Neural crest cell (in vitro differentiated cells): ENCODE measurements around the gene TPGS1. TPM values are rescaled to one million over a fixed set of nuclear protein-coding genes. Genes with fewer than 3 reads are reported as not detected.

ENCODE experiments used
- DNase-seq: peaks from one replicate; pipeline ENCODE4 v3.0.0; 2021; ENCODE audit warnings: low read depth, mixed read lengths, low spot score
- H3K27ac Mint-ChIP-seq: one replicate; pipeline ENCODE4 v1.8.0; 2021; ENCODE audit warnings: mild to moderate bottlenecking, mixed read lengths; ENCODE audit not compliant: unreplicated experiment
- H3K27me3 Mint-ChIP-seq: 2 replicates; pipeline ENCODE4 v1.8.0; 2021; ENCODE audit warnings: low read depth, mild to moderate bottlenecking, mixed read lengths
- H3K36me3 Mint-ChIP-seq: 2 replicates; pipeline ENCODE4 v1.8.0; 2021; ENCODE audit warnings: low read depth, mild to moderate bottlenecking, mixed read lengths
- H3K4me1 Mint-ChIP-seq: 2 replicates; pipeline ENCODE4 v1.8.0; 2021; ENCODE audit warnings: mixed read lengths
- H3K4me3 Mint-ChIP-seq: one replicate; pipeline ENCODE4 v1.8.0; 2021; ENCODE audit warnings: mild to moderate bottlenecking, mixed read lengths
- H3K9me3 Mint-ChIP-seq: 2 replicates; pipeline ENCODE4 v1.8.0; 2021; ENCODE audit warnings: mixed read lengths
- total RNA-seq: library from RNA; stranded (reverse); gene quantifications from 2 replicates; pipeline ENCODE4 v1.2.1, GENCODE V29; 2021
- TF ChIP-seq, protein P1 (sequence below): fragments of 200-600 bp; sonication (generic); conservative IDR thresholded peaks from 2 replicates; pipeline ENCODE4 v1.5.0; 2021; ENCODE audit warnings: antibody characterized with exemption, mild to moderate bottlenecking

TPGS1 gene
- total RNA-seq, 1 donor from 2014 or later = 22.3 TPM

DNA sequence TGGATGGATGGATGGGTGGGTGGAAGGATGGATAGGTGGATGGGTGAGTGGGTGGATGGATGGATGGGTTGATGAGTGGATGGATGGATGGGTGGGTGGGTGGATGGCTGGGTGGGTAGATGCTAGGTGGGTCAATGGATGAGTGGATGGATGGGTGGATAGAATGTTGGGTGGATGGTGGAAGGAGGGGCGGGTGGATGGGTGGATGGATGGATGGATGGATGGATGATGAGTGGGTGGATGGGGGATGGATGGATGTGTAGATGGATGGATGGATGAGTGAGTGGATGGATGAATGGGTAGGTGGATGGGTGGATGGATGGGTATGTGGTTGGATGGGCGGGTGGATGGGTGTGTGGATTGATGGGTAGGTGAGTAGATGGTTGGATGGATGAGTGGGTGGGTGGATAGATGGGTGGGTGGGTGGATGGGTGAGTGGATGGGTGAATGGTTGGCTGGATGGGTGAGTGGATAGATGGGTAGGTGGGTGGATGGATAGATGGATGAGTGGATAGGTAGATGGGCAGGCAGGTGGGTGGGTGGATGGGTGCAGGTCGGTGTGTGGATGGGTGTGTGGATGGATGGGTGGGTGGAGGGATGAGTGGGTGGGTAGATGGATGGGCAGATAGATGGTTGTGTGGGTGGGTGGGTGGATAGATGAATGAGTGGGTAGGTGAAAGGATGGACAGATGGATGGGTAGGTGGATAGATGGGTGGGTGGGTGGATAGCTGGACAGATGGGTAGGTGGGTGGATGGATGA, 42.1 kb upstream of the TPGS1 start:
- TF ChIP-seq, protein P1, sequence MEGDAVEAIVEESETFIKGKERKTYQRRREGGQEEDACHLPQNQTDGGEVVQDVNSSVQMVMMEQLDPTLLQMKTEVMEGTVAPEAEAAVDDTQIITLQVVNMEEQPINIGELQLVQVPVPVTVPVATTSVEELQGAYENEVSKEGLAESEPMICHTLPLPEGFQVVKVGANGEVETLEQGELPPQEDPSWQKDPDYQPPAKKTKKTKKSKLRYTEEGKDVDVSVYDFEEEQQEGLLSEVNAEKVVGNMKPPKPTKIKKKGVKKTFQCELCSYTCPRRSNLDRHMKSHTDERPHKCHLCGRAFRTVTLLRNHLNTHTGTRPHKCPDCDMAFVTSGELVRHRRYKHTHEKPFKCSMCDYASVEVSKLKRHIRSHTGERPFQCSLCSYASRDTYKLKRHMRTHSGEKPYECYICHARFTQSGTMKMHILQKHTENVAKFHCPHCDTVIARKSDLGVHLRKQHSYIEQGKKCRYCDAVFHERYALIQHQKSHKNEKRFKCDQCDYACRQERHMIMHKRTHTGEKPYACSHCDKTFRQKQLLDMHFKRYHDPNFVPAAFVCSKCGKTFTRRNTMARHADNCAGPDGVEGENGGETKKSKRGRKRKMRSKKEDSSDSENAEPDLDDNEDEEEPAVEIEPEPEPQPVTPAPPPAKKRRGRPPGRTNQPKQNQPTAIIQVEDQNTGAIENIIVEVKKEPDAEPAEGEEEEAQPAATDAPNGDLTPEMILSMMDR = no peak
- DNase-seq = no peak
- no peaks in the 10 kb centered on the region for H3K4me1 Mint-ChIP-seq
- H3K9me3 Mint-ChIP-seq = peaks cover 2% of the 10 kb centered on the region
- H3K4me3 Mint-ChIP-seq = no peak overlapping the region
- H3K36me3 Mint-ChIP-seq = no peaks in the 10 kb centered on the region
- peaks cover 13% of the 10 kb centered on the region for H3K27me3 Mint-ChIP-seq
- H3K27ac Mint-ChIP-seq = no peak overlapping the region

DNA sequence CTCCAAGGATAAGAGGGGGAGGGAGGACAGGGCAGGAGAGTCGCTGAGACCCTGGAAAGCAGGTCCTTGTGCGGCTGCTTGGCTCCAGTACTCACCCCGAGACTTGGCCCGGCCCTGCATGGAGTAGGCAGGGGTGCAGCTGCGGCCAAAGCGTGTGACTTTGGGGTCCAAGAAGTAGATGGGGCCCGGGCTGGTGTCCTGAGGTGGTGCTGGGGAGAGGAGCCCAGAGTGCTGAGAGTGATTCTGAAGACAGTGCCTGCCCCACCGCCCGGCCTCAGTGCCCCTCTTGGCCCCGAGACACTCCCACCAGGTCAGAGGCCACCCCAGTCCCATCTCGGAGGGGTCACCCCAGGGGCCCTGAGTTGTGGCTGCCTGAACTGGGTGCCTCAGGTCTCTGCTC, 39.7 kb upstream of the TPGS1 start:
- H3K27ac Mint-ChIP-seq = no peak overlapping the region
- DNase-seq = no peak
- H3K36me3 Mint-ChIP-seq = no peaks in the 10 kb centered on the region
- no peaks in the 10 kb centered on the region for H3K4me1 Mint-ChIP-seq
- peak overlapping the region; percentile 27 for H3K4me3 Mint-ChIP-seq
- peaks cover 3% of the 10 kb centered on the region for H3K27me3 Mint-ChIP-seq
- H3K9me3 Mint-ChIP-seq = peaks cover 2% of the 10 kb centered on the region
- TF ChIP-seq, protein P1 = no peak

DNA sequence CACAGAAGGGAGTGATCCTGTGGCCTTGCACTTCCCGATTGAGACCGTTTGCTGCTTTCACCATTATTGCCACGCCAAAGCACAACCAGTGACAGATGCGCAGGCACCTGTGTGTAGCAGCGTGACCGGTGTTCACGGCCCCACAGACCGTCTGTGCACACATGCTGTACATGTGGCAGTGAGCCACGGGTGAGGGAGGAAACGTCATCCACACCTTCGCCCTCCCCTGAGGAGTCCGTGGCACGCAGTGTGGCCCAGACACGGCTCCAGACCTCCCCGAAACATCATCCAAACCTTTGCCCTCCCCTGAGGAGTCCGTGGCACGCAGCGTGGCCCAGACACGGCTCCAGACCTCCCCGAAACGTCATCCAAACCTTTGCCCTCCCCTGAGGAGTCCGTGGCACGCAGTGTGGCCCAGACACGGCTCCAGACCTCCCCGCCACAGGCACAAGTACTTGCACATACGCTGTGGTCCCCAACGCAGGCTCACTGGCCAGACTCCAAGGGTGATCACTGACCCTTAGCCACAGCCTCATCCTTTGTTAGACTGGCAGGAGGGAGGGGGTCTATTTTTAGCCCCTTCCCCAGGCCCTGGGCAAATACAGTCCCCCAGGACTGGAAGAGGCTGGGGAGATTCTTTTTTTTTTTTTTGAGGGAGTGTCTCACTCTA, 38.6 kb upstream of the TPGS1 start:
- H3K9me3 Mint-ChIP-seq = peaks cover 2% of the 10 kb centered on the region
- no peak for DNase-seq
- H3K36me3 Mint-ChIP-seq = no peaks in the 10 kb centered on the region

DNA sequence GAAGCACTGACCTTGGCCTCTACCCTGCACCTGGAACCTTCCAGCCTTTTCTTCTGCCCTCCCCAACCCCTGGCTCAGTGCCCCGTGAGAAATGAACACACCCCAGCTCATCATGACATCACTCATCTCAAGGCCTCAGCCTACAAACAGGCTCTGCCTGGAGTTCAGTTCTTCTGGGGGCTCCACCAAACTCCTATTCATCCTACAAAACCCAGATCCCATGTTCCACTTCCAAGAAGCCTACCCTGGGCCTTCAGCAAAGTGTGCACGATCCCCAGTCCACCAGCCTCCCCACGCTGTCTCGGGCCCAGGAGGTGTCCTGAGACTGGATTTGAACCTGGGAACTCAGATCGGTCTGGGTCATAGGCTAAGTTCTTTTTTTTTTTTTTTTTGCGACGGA, 37.5 kb upstream of the TPGS1 start:
- DNase-seq = no peak
- no peak overlapping the region for H3K27ac Mint-ChIP-seq
- no peaks in the 10 kb centered on the region for H3K36me3 Mint-ChIP-seq
- no peak overlapping the region for H3K4me3 Mint-ChIP-seq
- no peaks in the 10 kb centered on the region for H3K4me1 Mint-ChIP-seq
- H3K27me3 Mint-ChIP-seq = no peaks in the 10 kb centered on the region
- no peaks in the 10 kb centered on the region for H3K9me3 Mint-ChIP-seq
- TF ChIP-seq, protein P1 = no peak

More for the DNA sequence above, 38.6 kb upstream of the TPGS1 start:
- no peaks in the 10 kb centered on the region for H3K27me3 Mint-ChIP-seq
- H3K27ac Mint-ChIP-seq = no peak overlapping the region
- TF ChIP-seq, protein P1 = no peak
- H3K4me3 Mint-ChIP-seq = peak overlapping the region; percentile 47
- no peaks in the 10 kb centered on the region for H3K4me1 Mint-ChIP-seq

DNA sequence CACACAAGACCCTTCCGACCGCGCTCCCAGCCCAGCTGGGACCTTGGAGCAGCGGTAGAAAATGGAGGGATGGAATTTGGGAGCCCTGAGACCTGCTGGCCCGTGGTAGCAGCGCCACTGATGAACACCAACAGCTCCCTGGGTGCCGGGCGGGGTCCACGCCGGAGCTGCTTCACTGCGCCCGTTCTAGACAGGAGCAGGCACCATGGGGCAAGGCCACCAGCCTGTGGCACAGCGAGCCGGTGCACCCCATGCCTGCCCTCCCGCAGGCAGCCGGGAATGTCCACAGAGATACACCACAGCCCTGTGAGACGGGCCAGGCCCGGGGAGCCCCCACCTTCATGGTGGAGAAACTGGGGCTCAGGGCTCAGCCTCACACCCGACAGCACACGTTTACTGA, 36.6 kb upstream of the TPGS1 start:
- Mint-ChIP-seq H3K36me3 (no peaks in the 10 kb centered on the region), H3K4me3 (no peak overlapping the region), H3K27me3 (no peaks in the 10 kb centered on the region), H3K4me1 (no peaks in the 10 kb centered on the region), H3K27ac (no peak overlapping the region), H3K9me3 (no peaks in the 10 kb centered on the region)
- TF ChIP-seq, protein P1 = no peak
- DNase-seq = no peak
